Measurements from ENCODE around the gene NUP155.
A peak's percentile ranks its signal among the peaks of the same experiment; 100 is the strongest.
"Not testable (repeated sequence)": the region's sequence is repeated elsewhere in the genome, so short reads cannot be mapped to it uniquely, and the experiment has no call there.

NUP155 gene

DNA sequence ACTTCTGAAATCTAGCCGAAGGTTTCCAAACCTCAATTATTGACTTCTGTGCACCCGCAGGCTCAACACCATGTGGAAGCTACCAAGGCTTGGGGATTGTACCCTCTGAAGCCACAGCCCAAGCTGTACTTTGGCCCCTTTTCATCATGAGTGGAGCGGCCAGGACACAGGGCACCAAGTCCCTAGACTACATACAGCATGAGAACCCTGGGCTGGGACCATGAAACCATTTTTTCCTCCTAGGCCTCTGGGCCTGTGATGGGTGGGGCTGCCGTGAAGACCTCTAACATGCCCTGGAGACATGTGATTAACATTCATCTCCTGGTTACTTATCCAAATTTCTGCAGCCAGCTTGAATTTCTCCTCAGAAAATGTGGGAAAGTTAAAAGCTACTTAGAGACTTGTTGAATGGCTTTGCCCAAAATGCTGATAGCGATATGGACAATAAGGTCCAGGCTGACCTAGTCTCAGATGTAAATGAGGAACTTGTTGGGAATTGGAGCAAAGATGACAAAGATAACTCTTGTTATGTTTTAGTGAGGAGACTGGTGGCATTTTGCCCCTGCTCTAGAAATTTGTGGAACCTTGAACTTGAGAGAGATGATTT is 87.6 kb downstream of the NUP155 start:
- DNase-seq (ENCODE audit: low read depth in 2 of 2) = no peak

DNA sequence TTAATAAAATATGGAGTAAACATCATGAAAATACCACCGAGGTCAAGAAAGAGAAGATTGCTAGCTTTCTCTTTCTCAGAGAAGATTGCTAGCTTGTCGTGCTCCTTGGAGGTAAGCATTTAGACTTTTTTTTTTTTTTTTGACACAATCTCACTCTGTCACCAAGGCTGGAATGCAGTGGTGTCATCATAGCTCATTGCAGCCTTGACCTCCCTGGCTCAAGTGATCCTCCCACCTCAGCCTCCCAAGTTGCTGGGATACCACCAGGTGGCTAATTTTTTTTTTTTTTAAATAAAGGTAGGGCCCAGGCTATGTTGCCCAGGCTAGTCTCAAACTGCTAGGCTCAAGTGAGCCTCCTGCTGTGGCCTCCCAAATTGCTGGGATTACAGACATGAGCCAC is 95.4 kb downstream of the NUP155 start:
- no peak for DNase-seq (ENCODE audit: low read depth in 2 of 2)

GRCh38 chr5:37272511-37272910 is 98.4 kb downstream of the NUP155 start:
- no peak for DNase-seq (ENCODE audit: low read depth in 2 of 2)

- DNase-seq (ENCODE audit: low read depth in 2 of 2) = not testable (repeated sequence)
Measured at GRCh38 chr5:37268100-37268499, 102.8 kb downstream of the NUP155 start.

DNA sequence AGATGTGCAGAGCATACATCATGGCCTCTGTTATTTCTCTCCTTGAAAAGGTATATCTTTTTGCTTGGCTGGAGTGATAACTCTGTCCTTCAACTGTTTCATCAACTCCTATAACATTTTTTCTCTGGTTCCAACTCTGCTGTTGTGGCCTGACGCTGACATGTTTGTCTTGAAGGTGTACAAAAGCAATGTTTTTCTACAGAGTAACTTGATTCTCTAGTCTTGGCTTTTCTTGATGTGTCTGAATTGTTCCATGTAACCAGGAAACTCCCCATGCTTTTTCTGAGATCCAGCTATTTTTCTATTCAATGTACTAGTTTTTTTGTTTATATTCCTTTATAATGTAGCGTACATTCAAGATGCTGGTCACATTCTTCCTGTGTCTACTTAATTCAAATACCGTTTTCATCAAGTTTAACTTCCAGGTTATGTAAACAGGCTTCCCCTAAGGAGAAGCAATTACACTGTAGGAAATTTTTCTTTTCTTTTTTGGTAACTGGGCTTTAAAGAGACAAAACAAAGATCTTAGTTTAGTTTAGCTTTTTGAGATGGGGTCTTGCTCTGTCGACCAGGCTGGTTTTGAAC is 115.0 kb downstream of the NUP155 start:
- no peak for DNase-seq (ENCODE audit: low read depth in 2 of 2)

GRCh38 chr5:37254581-37254980 is 116.3 kb downstream of the NUP155 start:
- no peak for DNase-seq (ENCODE audit: low read depth in 2 of 2)

- no peak for DNase-seq (ENCODE audit: low read depth in 2 of 2)
Measured at GRCh38 chr5:37251665-37252064, 119.2 kb downstream of the NUP155 start.

- no peak for DNase-seq (ENCODE audit: low read depth in 2 of 2)
Measured at GRCh38 chr5:37249815-37250164, 121.1 kb downstream of the NUP155 start.

DNA sequence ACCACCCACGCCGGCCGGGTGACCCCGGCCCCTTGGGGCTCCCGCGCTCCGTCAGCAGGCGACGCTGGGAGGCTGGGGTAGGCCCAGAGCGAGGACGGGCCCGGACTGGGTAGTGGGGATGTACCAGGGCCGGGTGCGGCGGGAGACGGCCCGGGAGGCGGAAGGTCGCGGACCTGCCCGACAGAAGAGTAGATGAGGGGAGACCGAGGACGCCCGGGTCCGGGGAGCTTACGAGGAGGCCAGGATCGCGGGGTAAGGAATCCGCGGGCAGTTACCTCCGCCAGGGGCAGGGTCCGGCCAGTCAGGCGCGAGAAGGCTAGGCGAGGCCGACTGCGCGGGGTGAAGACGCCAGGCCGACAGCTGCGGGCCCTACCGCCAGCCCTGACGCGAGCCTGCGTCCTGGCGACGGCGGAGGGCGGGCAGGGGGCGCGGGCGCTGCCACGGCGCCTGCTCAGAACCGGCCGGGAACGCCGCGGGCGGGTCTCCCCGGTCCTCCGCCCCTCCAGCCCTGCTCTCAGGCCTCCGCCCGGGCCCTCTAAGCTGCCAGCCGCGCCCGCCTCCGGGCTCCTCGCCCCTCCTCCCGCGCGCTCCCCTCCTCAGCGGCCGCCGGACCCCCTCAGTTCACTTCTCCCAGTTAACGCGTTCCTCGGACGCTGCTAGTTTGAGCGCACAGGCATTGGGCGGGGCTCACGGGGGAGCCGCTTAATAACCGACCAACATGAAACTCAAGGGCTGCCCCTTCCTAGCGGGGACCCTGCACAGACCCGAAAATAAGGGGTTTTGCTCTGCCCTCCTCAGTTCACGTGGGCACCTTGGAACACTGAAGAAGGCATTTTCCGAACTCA is 121.7 kb downstream of the NUP155 start, which contains the start of gene CPLANE1:
Gene CPLANE1, minus strand, starts transcription at position 407 of the 845 bp plus-strand sequence. CDS start 1,678 bp downstream, outside the sequence.
- DNase-seq (ENCODE audit: low read depth in 2 of 2) = peak in 1 of 2 donors; percentile 44

GRCh38 chr5:37248421-37248969 is 122.4 kb downstream of the NUP155 start:
- DNase-seq (ENCODE audit: low read depth in 2 of 2) = no peak

- DNase-seq (ENCODE audit: low read depth in 2 of 2) = no peak
Measured at GRCh38 chr5:37247496-37247895, 123.4 kb downstream of the NUP155 start.

GRCh38 chr5:37247036-37247435 is 123.9 kb downstream of the NUP155 start:
- DNase-seq (ENCODE audit: low read depth in 2 of 2) = no peak

All from stimulated activated CD8-positive, alpha-beta memory T cell treated with anti-CD3 and anti-CD28 coated beads, Interleukin-7, amount 100 ng/mL, for 4 hours (primary cell).